Naive B cell (primary cell): Measurements from ENCODE around the gene DIS3. TPM values are rescaled to one million over a fixed set of nuclear protein-coding genes. Genes with fewer than 3 reads are reported as not detected.
"Not testable (repeated sequence)": the region's sequence is repeated elsewhere in the genome, so short reads cannot be mapped to it uniquely, and the experiment has no call there.

Source experiments
- ATAC-seq, 2 donors: fragments of 150-1000 bp; cut with Tn5 transposase; 2 replicates each; pipeline ENCODE4 v1.10.0; 2021; ENCODE audit warnings: low read depth in 2 of 2, mild to moderate bottlenecking in 2 of 2, moderate library complexity in 2 of 2
- DNase-seq: peaks from one replicate; pipeline ENCODE4 v3.0.0; 2022
- H3K27ac Mint-ChIP-seq, 6 donors: one replicate each; pipeline ENCODE4 v1.8.0; 2020 to 2022; ENCODE audit warnings: mild to moderate bottlenecking in 6 of 6, mixed read lengths in 6 of 6, moderate library complexity in 5 of 6, inconsistent platforms in 2 of 6
- H3K27me3 Mint-ChIP-seq, 3 donors: one replicate each; pipeline ENCODE4 v1.8.0; 2021 to 2022; ENCODE audit warnings: mixed read lengths in 3 of 3, mild to moderate bottlenecking in 1 of 3
- H3K36me3 Mint-ChIP-seq, 2 donors: one replicate each; pipeline ENCODE4 v1.8.0; 2020 to 2022; ENCODE audit warnings: mixed read lengths in 2 of 2, inconsistent platforms in 1 of 2, mild to moderate bottlenecking in 1 of 2
- H3K4me1 Mint-ChIP-seq, 3 donors: one replicate each; pipeline ENCODE4 v1.8.0; 2020 to 2022; ENCODE audit warnings: mixed read lengths in 3 of 3, inconsistent platforms in 1 of 3, mild to moderate bottlenecking in 1 of 3, moderate library complexity in 1 of 3
- H3K4me3 Mint-ChIP-seq, 8 donors: one replicate each; pipeline ENCODE4 v1.8.0; 2020 to 2022; ENCODE audit warnings: mild to moderate bottlenecking in 8 of 8, mixed read lengths in 8 of 8, moderate library complexity in 8 of 8, inconsistent platforms in 2 of 8
- H3K9me3 Mint-ChIP-seq, 7 donors: one replicate each; pipeline ENCODE4 v1.8.0; 2020 to 2022; ENCODE audit warnings: mixed read lengths in 7 of 7, mild to moderate bottlenecking in 5 of 7, inconsistent platforms in 2 of 7, moderate library complexity in 1 of 7
- polyA plus RNA-seq, 6 donors: library from polyadenylated mRNA; unstranded; fragments of 300-500 nt; fragmentation: Illumina TruSeq; gene quantifications; one replicate each; pipeline ENCODE4 v1.2.3, GENCODE V29; 2021; ENCODE audit warnings: low read depth in 6 of 6

Gene DIS3
- polyA plus RNA-seq, 6 donors from 2014 or later, result 14.9 to 22.2 (median 18.3) TPM

DNA sequence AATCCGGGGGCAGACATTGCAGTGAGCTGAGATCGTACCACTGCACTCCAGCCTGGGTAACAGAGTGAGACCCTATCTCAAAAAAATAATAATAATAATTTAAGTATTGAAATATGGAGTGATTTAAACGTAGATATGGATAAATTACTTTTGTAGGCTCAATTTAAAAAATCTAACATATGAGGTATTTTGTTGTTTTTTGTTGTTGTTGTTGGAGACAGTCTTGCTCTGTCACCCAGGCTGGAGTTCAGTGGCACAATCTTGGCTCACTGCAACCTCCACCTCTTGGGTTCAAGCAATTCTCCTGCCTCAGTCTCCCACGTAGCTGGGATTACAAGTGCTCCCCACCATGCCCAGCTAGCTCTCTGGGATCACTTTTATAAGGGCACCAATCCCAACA lies 3.0 kb upstream of the DIS3 start:
- not testable (repeated sequence) for H3K27ac Mint-ChIP-seq, DNase-seq
- H3K4me3 Mint-ChIP-seq, result peak overlapping the region in 1 of 8 donors; percentile 1

GRCh38 chr13:72782717-72783116 lies 1.0 kb upstream of the DIS3 start:
- Mint-ChIP-seq H3K36me3 (peaks cover 0 to 20% of the 10 kb centered on the region in 2 donors), H3K4me1 (peaks cover 32 to 57% (median 54%) of the 10 kb centered on the region in 3 donors), H3K4me3 (peak overlapping the region; percentile 95 to 100 (median 100)), H3K27me3 (no peaks in the 10 kb centered on the region), H3K27ac (peak overlapping the region; percentile 95 to 100 (median 99)), H3K9me3 (peaks cover 0 to 3% (median 0%) of the 10 kb centered on the region in 7 donors)
- ATAC-seq, result no peak
- DNase-seq, result no peak

More for the DNA sequence above, 3.0 kb upstream of the DIS3 start:
- not testable (repeated sequence) for H3K9me3 Mint-ChIP-seq, ATAC-seq, H3K27me3 Mint-ChIP-seq
- Mint-ChIP-seq H3K4me1 (peaks cover 31 to 48% (median 44%) of the 10 kb centered on the region in 3 donors), H3K36me3 (peaks cover 0 to 15% of the 10 kb centered on the region in 2 donors)

- no peaks in the 10 kb centered on the region for H3K9me3 Mint-ChIP-seq
- ATAC-seq (no peak), DNase-seq (no peak)
- peaks cover 8 to 25% of the 10 kb centered on the region in 2 donors for H3K36me3 Mint-ChIP-seq
- H3K4me3 Mint-ChIP-seq, result no peak overlapping the region
- no peaks in the 10 kb centered on the region for H3K27me3 Mint-ChIP-seq
- peaks cover 0 to 7% (median 5%) of the 10 kb centered on the region in 3 donors for H3K4me1 Mint-ChIP-seq
- H3K27ac Mint-ChIP-seq, result no peak overlapping the region
Observed at GRCh38 chr13:72774019-72774418, 7.7 kb downstream of the DIS3 start.

DNA sequence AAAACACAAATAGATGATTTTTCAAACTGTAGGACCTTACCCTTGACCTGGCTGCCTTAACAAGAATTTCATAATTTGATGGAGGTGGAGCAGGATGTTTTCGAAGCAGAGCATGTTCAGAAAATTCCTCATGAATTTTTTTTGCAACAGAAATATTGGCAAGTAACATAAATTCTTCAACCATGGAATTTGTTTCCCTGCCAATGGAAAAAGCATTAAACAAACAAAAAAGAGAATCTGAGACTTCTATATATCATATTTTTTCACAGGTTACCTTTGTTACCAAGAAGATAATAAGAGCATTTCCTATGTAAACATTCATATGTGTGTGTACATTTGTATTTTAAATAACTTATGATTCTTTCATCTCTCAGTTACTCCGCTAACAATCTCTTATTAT lies 18.3 kb downstream of the DIS3 start:
- no peak for ATAC-seq
- Mint-ChIP-seq H3K4me3 (no peak overlapping the region), H3K36me3 (peaks cover 13 to 26% of the 10 kb centered on the region in 2 donors), H3K27me3 (no peaks in the 10 kb centered on the region), H3K4me1 (no peaks in the 10 kb centered on the region), H3K9me3 (no peaks in the 10 kb centered on the region), H3K27ac (no peak overlapping the region)
- no peak for DNase-seq

DNA sequence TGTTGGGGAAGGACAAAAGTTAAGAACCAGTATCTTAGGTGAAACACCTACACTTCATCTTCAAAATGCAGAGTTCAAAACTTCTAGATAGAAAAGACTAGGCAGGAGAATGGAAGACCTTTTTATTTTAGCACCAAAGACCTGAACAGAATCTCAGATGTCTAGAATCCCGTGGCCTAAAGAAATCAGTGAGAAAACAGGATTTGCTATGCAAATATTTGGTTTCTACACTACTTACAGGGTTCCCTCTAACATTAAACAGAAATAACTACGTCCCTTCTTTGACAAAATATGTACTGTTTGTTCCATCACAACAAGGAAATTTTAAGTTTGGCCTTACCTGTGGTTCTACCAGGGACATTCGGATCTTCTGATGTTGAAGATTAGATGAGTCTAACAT lies 21.5 kb downstream of the DIS3 start:
- DNase-seq, result no peak
- no peaks in the 10 kb centered on the region for H3K27me3 Mint-ChIP-seq
- no peak overlapping the region for H3K4me3 Mint-ChIP-seq
- no peak for ATAC-seq
- no peaks in the 10 kb centered on the region for H3K9me3 Mint-ChIP-seq
- peaks cover 12% of the 10 kb centered on the region in 2 donors for H3K36me3 Mint-ChIP-seq
- H3K27ac Mint-ChIP-seq, result peak overlapping the region in 1 of 6 donors; percentile 28
- peaks cover 0 to 4% (median 0%) of the 10 kb centered on the region in 3 donors for H3K4me1 Mint-ChIP-seq

- peaks cover 0 to 4% (median 0%) of the 10 kb centered on the region in 3 donors for H3K4me1 Mint-ChIP-seq
- H3K27ac Mint-ChIP-seq, result no peak overlapping the region
Observed at GRCh38 chr13:72757792-72758535, 23.7 kb downstream of the DIS3 start.

DNA sequence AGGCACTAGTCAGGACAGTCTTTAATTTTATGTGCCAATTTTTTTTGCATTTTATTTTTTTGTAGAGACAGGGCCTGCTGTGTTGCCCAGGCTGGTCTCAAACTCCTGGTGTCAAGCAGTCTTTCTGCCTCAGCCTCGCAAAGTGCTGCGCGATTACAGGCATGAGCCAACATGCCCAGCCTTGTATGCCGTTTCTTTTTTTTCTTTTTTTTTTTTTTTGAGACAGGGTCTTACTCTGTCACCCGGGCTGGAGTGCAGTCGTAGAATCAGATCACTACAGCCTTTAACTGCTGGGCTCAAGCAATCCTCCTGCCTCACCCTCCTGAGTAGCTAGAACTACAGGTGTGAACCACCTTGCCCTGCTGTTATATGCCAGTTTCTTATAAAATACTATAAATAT lies 27.6 kb downstream of the DIS3 start:
- Mint-ChIP-seq H3K27ac (peak overlapping the region in 1 of 6 donors; percentile 50), H3K9me3 (peaks cover 0 to 5% (median 0%) of the 10 kb centered on the region in 7 donors), H3K4me3 (no peak overlapping the region), H3K36me3 (peaks cover 31 to 35% of the 10 kb centered on the region in 2 donors), H3K27me3 (no peaks in the 10 kb centered on the region), H3K4me1 (peaks cover 2 to 13% (median 4%) of the 10 kb centered on the region in 3 donors)
- ATAC-seq (no peak), DNase-seq (no peak)

More at GRCh38 chr13:72757792-72758535, 23.7 kb downstream of the DIS3 start:
- peaks cover 6 to 17% of the 10 kb centered on the region in 2 donors for H3K36me3 Mint-ChIP-seq
- no peak for ATAC-seq
- no peaks in the 10 kb centered on the region for H3K27me3 Mint-ChIP-seq
- DNase-seq, result no peak
- H3K4me3 Mint-ChIP-seq, result no peak overlapping the region
- H3K9me3 Mint-ChIP-seq, result no peaks in the 10 kb centered on the region

GRCh38 chr13:72751220-72751619 lies 30.5 kb downstream of the DIS3 start:
- no peak for DNase-seq
- H3K27me3 Mint-ChIP-seq, result no peaks in the 10 kb centered on the region
- no peak for ATAC-seq
- H3K4me1 Mint-ChIP-seq, result peaks cover 2 to 13% (median 4%) of the 10 kb centered on the region in 3 donors
- H3K36me3 Mint-ChIP-seq, result peaks cover 36 to 41% of the 10 kb centered on the region in 2 donors
- peaks cover 0 to 5% (median 0%) of the 10 kb centered on the region in 7 donors for H3K9me3 Mint-ChIP-seq
- H3K4me3 Mint-ChIP-seq, result no peak overlapping the region
- peak overlapping the region in 1 of 6 donors; percentile 10 for H3K27ac Mint-ChIP-seq

GRCh38 chr13:72745260-72745659 lies 36.4 kb downstream of the DIS3 start:
- no peaks in the 10 kb centered on the region for H3K27me3 Mint-ChIP-seq
- H3K36me3 Mint-ChIP-seq, result peaks cover 16 to 20% of the 10 kb centered on the region in 2 donors
- peak overlapping the region in 2 of 6 donors; percentile 9 to 73 for H3K27ac Mint-ChIP-seq
- DNase-seq (no peak), ATAC-seq (no peak)
- H3K4me1 Mint-ChIP-seq, result peaks cover 1 to 9% (median 6%) of the 10 kb centered on the region in 3 donors
- H3K9me3 Mint-ChIP-seq, result no peaks in the 10 kb centered on the region
- no peak overlapping the region for H3K4me3 Mint-ChIP-seq

DNA sequence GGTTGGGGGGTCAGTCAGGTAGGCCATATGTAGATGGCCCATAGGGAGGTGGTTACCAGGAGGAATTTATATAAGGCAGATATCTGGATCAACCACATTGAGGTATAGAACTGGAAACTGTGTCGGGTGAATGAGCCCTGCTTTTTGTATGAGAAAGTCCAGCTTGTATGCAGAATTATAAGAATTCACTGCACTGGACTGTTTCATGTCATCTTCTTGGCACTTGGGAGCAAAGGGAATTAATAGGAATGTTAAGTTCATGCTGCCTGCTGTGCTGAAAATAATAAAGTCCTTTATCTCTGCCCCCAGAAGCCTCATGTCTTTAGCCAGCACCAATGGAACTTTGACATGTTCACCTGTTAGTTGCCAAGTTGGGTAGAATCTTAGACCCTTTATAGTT lies 41.7 kb downstream of the DIS3 start:
- Mint-ChIP-seq H3K27ac (peak overlapping the region in 1 of 6 donors; percentile 11), H3K36me3 (peaks cover 8 to 15% of the 10 kb centered on the region in 2 donors), H3K9me3 (no peaks in the 10 kb centered on the region), H3K4me3 (no peak overlapping the region), H3K27me3 (no peaks in the 10 kb centered on the region), H3K4me1 (peaks cover 1 to 6% (median 4%) of the 10 kb centered on the region in 3 donors)
- ATAC-seq (no peak), DNase-seq (no peak)

DNA sequence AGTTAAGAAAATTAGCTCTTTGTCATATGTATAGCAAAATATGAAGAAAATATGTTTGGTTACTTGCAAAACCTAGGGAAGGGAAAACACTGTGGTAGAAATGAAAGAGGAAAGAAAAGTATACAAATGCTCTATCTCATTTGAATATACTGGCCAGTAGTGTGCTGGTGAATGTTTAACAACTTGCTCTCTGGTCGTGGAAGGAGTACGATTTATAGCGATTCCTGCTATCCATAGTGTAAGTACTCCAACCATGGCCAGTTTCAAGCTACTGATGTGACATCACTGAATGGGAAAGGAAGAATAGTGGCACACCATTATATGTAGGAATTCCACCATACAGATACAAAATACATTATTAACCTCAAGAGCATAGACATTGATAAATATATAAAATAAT lies 44.7 kb downstream of the DIS3 start:
- Mint-ChIP-seq H3K36me3 (peaks cover 8 to 20% of the 10 kb centered on the region in 2 donors), H3K4me1 (peaks cover 0 to 6% (median 4%) of the 10 kb centered on the region in 3 donors), H3K27ac (no peak overlapping the region), H3K27me3 (no peaks in the 10 kb centered on the region), H3K4me3 (no peak overlapping the region), H3K9me3 (no peaks in the 10 kb centered on the region)
- ATAC-seq (no peak), DNase-seq (no peak)

GRCh38 chr13:72728290-72728605 lies 53.5 kb downstream of the DIS3 start:
- Mint-ChIP-seq H3K9me3 (no peaks in the 10 kb centered on the region), H3K36me3 (peaks cover 2 to 10% of the 10 kb centered on the region in 2 donors), H3K4me1 (peaks cover 19 to 49% (median 39%) of the 10 kb centered on the region in 3 donors), H3K27ac (peak overlapping the region; percentile 83 to 95 (median 92)), H3K27me3 (no peaks in the 10 kb centered on the region), H3K4me3 (peak overlapping the region; percentile 91 to 97 (median 94))
- DNase-seq (no peak), ATAC-seq (no peak)

GRCh38 chr13:72727417-72728289 lies 54.0 kb downstream of the DIS3 start, which contains the start of the genes BORA and MZT1:
BORA (plus strand) TSS chr13:72727923; CDS start chr13:72728941, 1,018 bp downstream.
MZT1 (minus strand) TSS chr13:72727629; CDS start chr13:72727602, 27 bp downstream.
- Mint-ChIP-seq H3K27ac (peak within 1 kb of the TSS; percentile 86 to 95 (median 92)), H3K9me3 (no peaks in the 10 kb centered on the region), H3K36me3 (peaks cover 8 to 13% of the 10 kb centered on the region in 2 donors), H3K27me3 (no peaks in the 10 kb centered on the region), H3K4me3 (peak within 1 kb of the TSS; percentile 91 to 97 (median 94)), H3K4me1 (peaks cover 25 to 55% (median 45%) of the 10 kb centered on the region in 3 donors)
- DNase-seq, result peak; percentile 96
- ATAC-seq, result peak; percentile 90
